ENCODE measurements around the gene ABCC8. TPM values are rescaled to one million over a fixed set of nuclear protein-coding genes. Genes with fewer than 3 reads are reported as not detected.

ABCC8 gene
- total RNA-seq, 1 experiment from 2014 or later = 7.3 TPM

- no peak for TF ChIP-seq ZSCAN18 (CRISPR knock-in tag; IDR thresholded peaks at IDR 0.05)
- TF ChIP-seq AFF4 (CRISPR knock-in tag; IDR thresholded peaks at IDR 0.05; ENCODE audit: borderline replicate concordance) = no peak
- TF ChIP-seq TEAD1 (CRISPR knock-in tag; IDR thresholded peaks at IDR 0.05) = no peak
- no peak for TF ChIP-seq STAT6 (CRISPR knock-in tag; conservative IDR thresholded peaks at IDR 0.05; ENCODE audit: low read depth)
- no peak for TF ChIP-seq SOX15 (CRISPR knock-in tag; IDR thresholded peaks at IDR 0.05)
- no peak for TF ChIP-seq SMAD4 (CRISPR knock-in tag; IDR thresholded peaks at IDR 0.05)
- TF ChIP-seq ZNF532 (CRISPR knock-in tag; IDR thresholded peaks at IDR 0.05; ENCODE audit: borderline replicate concordance) = no peak
- no peak for TF ChIP-seq EMX1 (CRISPR knock-in tag; IDR thresholded peaks at IDR 0.05)
Observed at GRCh38 chr11:17494019-17494418, 17.4 kb upstream of the ABCC8 start (continued).

- no peak overlapping the region for H3K4me3 Mint-ChIP-seq
- ATAC-seq = no peak
- H3K4me1 Mint-ChIP-seq = no peaks in the 10 kb centered on the region
- ChIA-PET POLR2A (no interaction called here), CTCF (interaction anchor here (1.2 to 2.9 kb wide), 2 partner anchors 103 to 104 kb away, joined by 4 to 14 read pairs; partner anchors contain the start of gene KCNJ11)
- DNase-seq (ENCODE audit: low spot score) = no peak
- no peaks in the 10 kb centered on the region for H3K36me3 Mint-ChIP-seq
- H3K9me3 Mint-ChIP-seq = no peaks in the 10 kb centered on the region
- no peak overlapping the region for H3K27ac Mint-ChIP-seq
- no peaks in the 10 kb centered on the region; the same call in 1 of the 2 replicates for H3K27me3 Mint-ChIP-seq (ENCODE audit: low read depth)
- TF ChIP-seq FOXK1 (CRISPR knock-in tag; IDR thresholded peaks at IDR 0.05) = no peak
- TF ChIP-seq EMX1 (CRISPR knock-in tag; IDR thresholded peaks at IDR 0.05) = no peak
- no peak for TF ChIP-seq ARID4B (CRISPR knock-in tag; IDR thresholded peaks at IDR 0.05; ENCODE audit: borderline replicate concordance)
- no peak for TF ChIP-seq AR (CRISPR knock-in tag; IDR thresholded peaks at IDR 0.05)
- TF ChIP-seq ETV6 (CRISPR knock-in tag; IDR thresholded peaks at IDR 0.05) = no peak
- no peak for TF ChIP-seq JAZF1 (CRISPR knock-in tag; IDR thresholded peaks at IDR 0.05)
- no peak for TF ChIP-seq USF2 (CRISPR knock-in tag; IDR thresholded peaks at IDR 0.05)
- TF ChIP-seq ELF4 (CRISPR knock-in tag; IDR thresholded peaks at IDR 0.05; ENCODE audit: low read depth) = no peak
Observed at GRCh38 chr11:17490938-17491337, 14.3 kb upstream of the ABCC8 start.

All from WTC11 (cell line).